ENCODE results near the gene PLCG2.
"Not testable (repeated sequence)": the region's sequence is repeated elsewhere in the genome, so short reads cannot be mapped to it uniquely, and the experiment has no call there.

PLCG2 gene

DNA sequence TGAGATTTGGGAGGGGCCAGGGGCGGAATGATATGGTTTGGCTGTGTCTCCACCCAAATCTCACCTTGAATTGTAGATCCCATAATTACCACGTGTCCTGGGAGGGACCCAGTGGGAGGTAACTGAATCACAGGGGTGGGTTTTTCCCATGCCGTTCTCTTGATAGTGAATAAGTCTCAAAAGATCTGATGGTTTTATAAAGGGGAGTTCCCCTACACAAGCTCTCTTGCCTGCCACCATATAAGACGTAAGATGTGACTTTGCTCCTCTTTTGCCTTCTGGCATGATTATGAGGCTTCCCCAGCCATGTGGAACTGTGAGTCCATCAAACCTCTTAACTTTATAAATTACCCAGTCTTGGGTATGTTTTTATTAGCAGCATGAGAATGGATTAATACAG is 230.7 kb downstream of the PLCG2 start:
- DNase-seq: not testable (repeated sequence)

DNA sequence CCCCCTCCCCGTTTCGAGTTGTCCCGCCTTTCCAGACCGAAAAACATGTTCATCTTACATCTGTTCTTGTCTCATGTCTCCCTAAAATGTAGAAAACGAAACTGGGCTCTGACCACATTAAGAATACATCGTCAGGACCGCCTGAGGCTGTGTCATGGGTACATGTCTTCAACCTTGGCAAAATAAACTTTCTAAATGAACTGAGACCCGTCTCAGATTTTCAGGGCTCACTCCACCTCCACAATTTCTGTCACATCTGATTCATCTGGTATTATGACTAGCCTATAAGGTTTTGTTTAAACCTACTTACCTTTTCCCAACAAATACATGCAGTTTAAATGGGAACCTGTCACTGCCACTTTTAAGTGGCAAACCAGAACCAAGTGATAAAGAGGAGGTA is 231.6 kb downstream of the PLCG2 start:
- DNase-seq: no peak

GRCh38 chr16:82011199-82011641 is 232.1 kb downstream of the PLCG2 start, which contains the start of gene SDR42E1:
Gene SDR42E1 (minus strand): TSS chr16:82011470. CDS start chr16:82000858, 10,612 bp downstream.
- DNase-seq: peak; percentile 9 to 20
